ENCODE measurements around the gene BRD7.

Gene BRD7

GRCh38 chr16:50288920-50289319 lies 79.9 kb downstream of the BRD7 start:
- Histone ChIP-seq H3K9ac (ENCODE audit: low read length) (no peak overlapping the region), H4K20me1 (ENCODE audit: insufficient read depth, low read length) (peaks cover 40% of the 10 kb centered on the region), H3K79me2 (ENCODE audit: low read length) (peaks cover 38% of the 10 kb centered on the region), H2AFZ (ENCODE audit: low read depth, low read length) (no peak overlapping the region), H3K4me1 (ENCODE audit: low read length) (peaks cover 6% of the 10 kb centered on the region; the same call in 1 of the 2 replicates), H3K9me3 (ENCODE audit: insufficient read depth, low read length) (no peaks in the 10 kb centered on the region), H3K36me3 (replicated peaks; ENCODE audit: low read depth, low read length) (peaks cover 49% of the 10 kb centered on the region), H3K4me3 (ENCODE audit: low read length) (no peak overlapping the region), H3K27me3 (ENCODE audit: low read depth, low read length) (no peaks in the 10 kb centered on the region), H3K4me2 (ENCODE audit: low read length) (no peak overlapping the region), H3K27ac (ENCODE audit: low read length) (no peak overlapping the region)
- no peak for TF ChIP-seq CTCF (IDR thresholded peaks at IDR 0.05; ENCODE audit: low read depth, low read length)
- no peak for TF ChIP-seq EZH2phosphoT487 (IDR thresholded peaks at IDR 0.05; ENCODE audit: low read depth)

DNA sequence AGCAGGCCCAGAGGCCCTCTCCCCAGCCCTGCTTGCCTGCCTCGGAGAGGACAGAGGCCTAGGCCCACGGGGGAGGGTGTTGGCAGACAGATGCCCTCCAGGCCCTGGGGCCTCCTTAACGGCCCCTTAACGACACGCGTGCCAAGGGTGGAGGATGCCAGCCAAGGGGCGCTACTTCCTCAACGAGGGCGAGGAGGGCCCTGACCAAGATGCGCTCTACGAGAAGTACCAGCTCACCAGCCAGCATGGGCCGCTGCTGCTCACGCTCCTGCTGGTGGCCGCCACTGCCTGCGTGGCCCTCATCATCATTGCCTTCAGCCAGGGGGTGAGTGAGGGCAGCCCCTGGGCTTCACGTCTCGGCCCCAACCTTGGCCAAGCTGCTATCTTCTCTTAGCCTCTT lies 80.8 kb downstream of the BRD7 start:
- Histone ChIP-seq H3K79me2 (ENCODE audit: low read length) (peaks cover 47% of the 10 kb centered on the region), H3K27me3 (ENCODE audit: low read depth, low read length) (no peaks in the 10 kb centered on the region), H3K9ac (ENCODE audit: low read length) (no peak overlapping the region), H3K27ac (ENCODE audit: low read length) (no peak overlapping the region), H3K4me1 (ENCODE audit: low read length) (peaks cover 9% of the 10 kb centered on the region), H3K4me3 (ENCODE audit: low read length) (no peak overlapping the region), H4K20me1 (ENCODE audit: insufficient read depth, low read length) (peaks cover 47% of the 10 kb centered on the region), H3K9me3 (ENCODE audit: insufficient read depth, low read length) (no peaks in the 10 kb centered on the region), H2AFZ (ENCODE audit: low read depth, low read length) (no peak overlapping the region), H3K4me2 (ENCODE audit: low read length) (no peak overlapping the region), H3K36me3 (replicated peaks; ENCODE audit: low read depth, low read length) (peaks cover 47% of the 10 kb centered on the region)
- no peak for TF ChIP-seq CTCF (IDR thresholded peaks at IDR 0.05; ENCODE audit: low read depth, low read length)
- no peak for TF ChIP-seq EZH2phosphoT487 (IDR thresholded peaks at IDR 0.05; ENCODE audit: low read depth)

DNA sequence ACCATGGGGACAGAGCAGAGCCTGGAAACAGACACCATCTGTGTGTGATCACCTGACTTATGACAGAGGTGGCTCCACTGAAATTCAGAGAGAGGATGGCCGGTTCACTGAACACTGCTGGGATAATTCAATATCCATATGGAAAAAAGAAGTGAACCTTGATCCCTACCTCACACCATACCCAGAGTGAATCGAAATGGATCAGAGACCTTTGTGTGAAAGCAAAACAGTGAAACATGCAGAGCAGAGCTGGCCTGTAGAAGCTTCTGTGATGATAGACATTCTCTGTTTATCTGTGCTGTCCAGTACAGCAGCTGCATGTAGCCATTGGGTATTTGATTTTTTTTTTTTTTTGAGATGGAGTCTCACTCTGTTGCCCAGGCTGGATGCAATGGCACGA lies 82.1 kb downstream of the BRD7 start:
- Histone ChIP-seq H3K9ac (ENCODE audit: low read length) (no peak overlapping the region), H3K36me3 (replicated peaks; ENCODE audit: low read depth, low read length) (peaks cover 40% of the 10 kb centered on the region), H3K4me1 (ENCODE audit: low read length) (peaks cover 22% of the 10 kb centered on the region), H2AFZ (ENCODE audit: low read depth, low read length) (no peak overlapping the region), H4K20me1 (ENCODE audit: insufficient read depth, low read length) (peaks cover 57% of the 10 kb centered on the region), H3K79me2 (ENCODE audit: low read length) (peaks cover 60% of the 10 kb centered on the region), H3K4me3 (ENCODE audit: low read length) (no peak overlapping the region), H3K4me2 (ENCODE audit: low read length) (no peak overlapping the region), H3K9me3 (ENCODE audit: insufficient read depth, low read length) (no peaks in the 10 kb centered on the region), H3K27me3 (ENCODE audit: low read depth, low read length) (no peaks in the 10 kb centered on the region), H3K27ac (ENCODE audit: low read length) (no peak overlapping the region)
- TF ChIP-seq EZH2phosphoT487 (IDR thresholded peaks at IDR 0.05; ENCODE audit: low read depth) (no peak), CTCF (IDR thresholded peaks at IDR 0.05; ENCODE audit: low read depth, low read length) (no peak)

DNA sequence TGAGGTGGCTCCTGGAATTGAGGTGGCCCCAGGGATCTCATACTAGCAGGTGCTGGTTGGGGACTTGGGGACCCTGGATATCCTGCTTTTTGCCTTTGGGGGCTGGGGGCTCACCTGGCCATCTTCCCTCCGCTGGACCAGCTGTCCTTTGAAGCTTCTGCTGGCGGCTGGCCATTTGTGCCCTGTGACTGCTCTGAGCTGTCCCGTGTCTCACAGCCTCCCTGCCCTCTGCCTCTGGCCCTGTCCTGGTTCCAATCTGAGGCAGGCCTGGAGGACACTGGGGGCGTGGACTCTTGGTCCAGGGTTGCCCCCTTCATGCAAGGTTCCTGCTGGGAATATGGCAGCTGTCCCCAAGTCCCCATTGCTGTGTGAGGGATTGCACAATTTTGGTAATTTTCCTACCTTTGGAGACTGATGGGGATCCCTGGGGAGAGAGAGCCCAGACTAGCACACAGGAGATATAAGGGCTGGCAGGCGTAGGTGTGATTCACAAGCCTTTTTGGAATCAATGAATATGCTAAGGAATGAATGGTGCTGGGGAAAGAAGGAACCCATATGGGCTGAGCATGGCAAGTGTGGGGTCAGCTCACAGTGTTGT lies 83.3 kb downstream of the BRD7 start:
- Histone ChIP-seq H4K20me1 (ENCODE audit: insufficient read depth, low read length) (peaks cover 69% of the 10 kb centered on the region), H3K4me2 (ENCODE audit: low read length) (no peak overlapping the region), H3K9ac (ENCODE audit: low read length) (no peak overlapping the region), H3K27me3 (ENCODE audit: low read depth, low read length) (no peaks in the 10 kb centered on the region), H2AFZ (ENCODE audit: low read depth, low read length) (no peak overlapping the region), H3K36me3 (replicated peaks; ENCODE audit: low read depth, low read length) (peaks cover 41% of the 10 kb centered on the region), H3K27ac (ENCODE audit: low read length) (no peak overlapping the region), H3K9me3 (ENCODE audit: insufficient read depth, low read length) (no peaks in the 10 kb centered on the region), H3K4me3 (ENCODE audit: low read length) (no peak overlapping the region), H3K79me2 (ENCODE audit: low read length) (peaks cover 72% of the 10 kb centered on the region), H3K4me1 (ENCODE audit: low read length) (peaks cover 34% of the 10 kb centered on the region)
- TF ChIP-seq EZH2phosphoT487 (IDR thresholded peaks at IDR 0.05; ENCODE audit: low read depth) (no peak), CTCF (IDR thresholded peaks at IDR 0.05; ENCODE audit: low read depth, low read length) (no peak)
